Activated naive CD4-positive, alpha-beta T cell treated with anti-CD3 and anti-CD28 coated beads, Interleukin-2, amount 50 U/mL, for 24 hours (primary cell): ENCODE results near the gene GPR173.

ENCODE experiments used
- H3K27ac Mint-ChIP-seq: one replicate; pipeline ENCODE4 v1.8.0; 2021; ENCODE audit warnings: mild to moderate bottlenecking, mixed read lengths
- H3K27me3 Mint-ChIP-seq: one replicate; pipeline ENCODE4 v1.8.0; 2021; ENCODE audit warnings: mixed read lengths
- H3K36me3 Mint-ChIP-seq: one replicate; pipeline ENCODE4 v1.8.0; 2021; ENCODE audit warnings: mixed read lengths
- H3K4me1 Mint-ChIP-seq: one replicate; pipeline ENCODE4 v1.8.0; 2021; ENCODE audit warnings: mixed read lengths
- H3K4me3 Mint-ChIP-seq: one replicate; pipeline ENCODE4 v1.8.0; 2021; ENCODE audit warnings: mild to moderate bottlenecking, mixed read lengths
- H3K9me3 Mint-ChIP-seq: one replicate; pipeline ENCODE4 v1.8.0; 2021; ENCODE audit warnings: mixed read lengths

Gene GPR173

GRCh38 chrX:53080628-53081580, 32.3 kb downstream of the GPR173 start:
- H3K4me3 Mint-ChIP-seq, result peak overlapping the region; percentile 85
- no peaks in the 10 kb centered on the region for H3K9me3 Mint-ChIP-seq
- peaks cover 10% of the 10 kb centered on the region for H3K36me3 Mint-ChIP-seq
- peak overlapping the region; percentile 96 for H3K27ac Mint-ChIP-seq
- peaks cover 33% of the 10 kb centered on the region for H3K4me1 Mint-ChIP-seq
- H3K27me3 Mint-ChIP-seq, result no peaks in the 10 kb centered on the region

- Mint-ChIP-seq H3K36me3 (peaks cover 13% of the 10 kb centered on the region), H3K9me3 (no peaks in the 10 kb centered on the region), H3K27ac (peak within 1 kb of the TSS; percentile 97), H3K4me3 (peak within 1 kb of the TSS; percentile 95), H3K4me1 (peaks cover 42% of the 10 kb centered on the region), H3K27me3 (no peaks in the 10 kb centered on the region)
These were observed 33.6 kb downstream of the GPR173 start, which contains the start of gene TSPYL2 for GRCh38 chrX:53081925-53082772. TSPYL2 (plus strand) TSS chrX:53082367; CDS start chrX:53082499, 132 bp downstream.

- Mint-ChIP-seq H3K27me3 (no peaks in the 10 kb centered on the region), H3K4me3 (peak overlapping the region; percentile 95), H3K36me3 (peaks cover 13% of the 10 kb centered on the region), H3K27ac (peak overlapping the region; percentile 85), H3K9me3 (no peaks in the 10 kb centered on the region), H3K4me1 (peaks cover 49% of the 10 kb centered on the region)
These were observed 34.4 kb downstream of the GPR173 start for GRCh38 chrX:53082773-53083616.

GRCh38 chrX:53084043-53084570, 35.5 kb downstream of the GPR173 start:
- Mint-ChIP-seq H3K36me3 (peaks cover 19% of the 10 kb centered on the region), H3K9me3 (no peaks in the 10 kb centered on the region), H3K27me3 (no peaks in the 10 kb centered on the region)

GRCh38 chrX:53084863-53085262, 36.3 kb downstream of the GPR173 start:
- H3K4me1 Mint-ChIP-seq, result peaks cover 64% of the 10 kb centered on the region
- peak overlapping the region; percentile 77 for H3K4me3 Mint-ChIP-seq
- no peaks in the 10 kb centered on the region for H3K9me3 Mint-ChIP-seq
- H3K36me3 Mint-ChIP-seq, result peaks cover 19% of the 10 kb centered on the region
- peak overlapping the region; percentile 90 for H3K27ac Mint-ChIP-seq
- H3K27me3 Mint-ChIP-seq, result no peaks in the 10 kb centered on the region

More at GRCh38 chrX:53084043-53084570, 35.5 kb downstream of the GPR173 start:
- H3K4me3 Mint-ChIP-seq, result peak overlapping the region; percentile 95
- peaks cover 60% of the 10 kb centered on the region for H3K4me1 Mint-ChIP-seq
- peak overlapping the region; percentile 73 for H3K27ac Mint-ChIP-seq

- Mint-ChIP-seq H3K27me3 (no peaks in the 10 kb centered on the region), H3K4me3 (peak overlapping the region; percentile 77), H3K27ac (peak overlapping the region; percentile 87), H3K9me3 (no peaks in the 10 kb centered on the region), H3K36me3 (peaks cover 19% of the 10 kb centered on the region), H3K4me1 (peaks cover 60% of the 10 kb centered on the region)
These were observed 37.2 kb downstream of the GPR173 start for GRCh38 chrX:53085661-53086229.

GRCh38 chrX:53086464-53086863, 37.9 kb downstream of the GPR173 start:
- Mint-ChIP-seq H3K4me1 (peaks cover 57% of the 10 kb centered on the region), H3K27ac (no peak overlapping the region), H3K27me3 (no peaks in the 10 kb centered on the region), H3K36me3 (peaks cover 19% of the 10 kb centered on the region), H3K4me3 (peak overlapping the region; percentile 96), H3K9me3 (no peaks in the 10 kb centered on the region)

- peaks cover 19% of the 10 kb centered on the region for H3K36me3 Mint-ChIP-seq
- peak overlapping the region; percentile 96 for H3K4me3 Mint-ChIP-seq
- H3K27ac Mint-ChIP-seq, result peak overlapping the region; percentile 70
- H3K27me3 Mint-ChIP-seq, result no peaks in the 10 kb centered on the region
- H3K9me3 Mint-ChIP-seq, result no peaks in the 10 kb centered on the region
- peaks cover 57% of the 10 kb centered on the region for H3K4me1 Mint-ChIP-seq
These were observed 38.8 kb downstream of the GPR173 start for GRCh38 chrX:53087388-53087831.

GRCh38 chrX:53088136-53088974, 39.8 kb downstream of the GPR173 start:
- H3K4me1 Mint-ChIP-seq, result peaks cover 57% of the 10 kb centered on the region
- H3K27ac Mint-ChIP-seq, result peak overlapping the region; percentile 99
- H3K4me3 Mint-ChIP-seq, result peak overlapping the region; percentile 96
- H3K36me3 Mint-ChIP-seq, result peaks cover 16% of the 10 kb centered on the region
- H3K9me3 Mint-ChIP-seq, result no peaks in the 10 kb centered on the region
- no peaks in the 10 kb centered on the region for H3K27me3 Mint-ChIP-seq

GRCh38 chrX:53089224-53089842, 40.7 kb downstream of the GPR173 start:
- peaks cover 12% of the 10 kb centered on the region for H3K36me3 Mint-ChIP-seq
- H3K4me3 Mint-ChIP-seq, result peak overlapping the region; percentile 96
- peaks cover 47% of the 10 kb centered on the region for H3K4me1 Mint-ChIP-seq
- no peaks in the 10 kb centered on the region for H3K27me3 Mint-ChIP-seq
- H3K27ac Mint-ChIP-seq, result peak overlapping the region; percentile 99
- no peaks in the 10 kb centered on the region for H3K9me3 Mint-ChIP-seq

GRCh38 chrX:53089925-53090324, 41.3 kb downstream of the GPR173 start:
- H3K4me1 Mint-ChIP-seq, result peaks cover 47% of the 10 kb centered on the region
- H3K4me3 Mint-ChIP-seq, result no peak overlapping the region
- H3K27me3 Mint-ChIP-seq, result no peaks in the 10 kb centered on the region
- no peaks in the 10 kb centered on the region for H3K9me3 Mint-ChIP-seq
- H3K27ac Mint-ChIP-seq, result no peak overlapping the region
- H3K36me3 Mint-ChIP-seq, result peaks cover 12% of the 10 kb centered on the region

GRCh38 chrX:53091354-53091753, 42.8 kb downstream of the GPR173 start:
- no peaks in the 10 kb centered on the region for H3K27me3 Mint-ChIP-seq
- H3K27ac Mint-ChIP-seq, result no peak overlapping the region
- peaks cover 6% of the 10 kb centered on the region for H3K36me3 Mint-ChIP-seq
- no peak overlapping the region for H3K4me3 Mint-ChIP-seq
- H3K9me3 Mint-ChIP-seq, result no peaks in the 10 kb centered on the region
- peaks cover 44% of the 10 kb centered on the region for H3K4me1 Mint-ChIP-seq

- Mint-ChIP-seq H3K9me3 (no peaks in the 10 kb centered on the region), H3K4me3 (peak overlapping the region; percentile 89), H3K27me3 (no peaks in the 10 kb centered on the region), H3K27ac (peak overlapping the region; percentile 23), H3K4me1 (peaks cover 30% of the 10 kb centered on the region), H3K36me3 (peaks cover 4% of the 10 kb centered on the region)
These were observed 44.6 kb downstream of the GPR173 start for GRCh38 chrX:53093177-53093655.
